OCI-LY3 (cell line): Measurements from ENCODE around the gene SDHC.

Source experiments
- H2AFZ ChIP-seq: fragments of 200-600, 300-600 bp; shearing (Covaris generic); 2 replicates; pipeline ENCODE4 v1.6.0; 2014; ENCODE audit warnings: antibody characterized with exemption, low read depth, low read length
- H3K27ac ChIP-seq: fragments of 200-600, 300-600 bp; sonication (generic); 2 replicates; pipeline ENCODE4 v1.5.1; 2014; ENCODE audit warnings: mild to moderate bottlenecking, low read length, moderate library complexity, mixed read lengths
- H3K27me3 ChIP-seq: fragments of 200-600, 300-600 bp; sonication (generic); 2 replicates; pipeline ENCODE4 v1.6.1; 2014; ENCODE audit warnings: low read depth, low read length, mixed read lengths
- H3K36me3 ChIP-seq: fragments of 200-600, 300-600 bp; sonication (generic); replicated peaks from 2 replicates; pipeline ENCODE3; 2014; ENCODE audit warnings: low read depth, low read length, mixed read lengths
- H3K4me1 ChIP-seq: fragments of 300-600, 200-600 bp; sonication (generic); 2 replicates; pipeline ENCODE4 v1.6.1; 2014; ENCODE audit warnings: low read length, mixed read lengths
- H3K4me2 ChIP-seq: fragments of 200-600, 300-600 bp; sonication (generic); 2 replicates; pipeline ENCODE4 v1.6.1; 2014; ENCODE audit warnings: low read length, mixed read lengths
- H3K4me3 ChIP-seq: fragments of 300-600, 200-600 bp; sonication (generic); 2 replicates; pipeline ENCODE4 v1.5.1; 2014; ENCODE audit warnings: antibody characterized with exemption, mild to moderate bottlenecking, low read length, moderate library complexity
- H3K79me2 ChIP-seq: fragments of 300-600, 200-600 bp; shearing (Covaris generic); 2 replicates; pipeline ENCODE4 v1.6.1; 2014; ENCODE audit warnings: mild to moderate bottlenecking, low read length, mixed read lengths
- H3K9ac ChIP-seq: fragments of 300-600, 200-600 bp; shearing (Covaris generic); 2 replicates; pipeline ENCODE4 v1.6.0; 2014; ENCODE audit warnings: mild to moderate bottlenecking, low read length, moderate library complexity
- H3K9me3 ChIP-seq: fragments of 200-600, 300-600 bp; shearing (Covaris generic); 2 replicates; pipeline ENCODE4 v1.6.1; 2014; ENCODE audit warnings: low read length, mixed read lengths; ENCODE audit not compliant: insufficient read depth
- H4K20me1 ChIP-seq: fragments of 200-600, 300-600 bp; sonication (generic); 2 replicates; pipeline ENCODE4 v1.6.1; 2016; ENCODE audit warnings: low read length, mixed read lengths; ENCODE audit not compliant: insufficient read depth
- CTCF ChIP-seq: fragments of 200-600, 300-600 bp; sonication (generic); IDR thresholded peaks from 2 replicates; pipeline ENCODE4 v1.5.1; 2014; ENCODE audit warnings: antibody characterized with exemption, low read length, low read depth
- EZH2phosphoT487 ChIP-seq: fragments of 200-600 bp; shearing (Covaris generic); IDR thresholded peaks from 2 replicates; pipeline ENCODE4 v1.6.1; 2018; ENCODE audit warnings: antibody characterized with exemption, mixed run types, low read depth

Gene SDHC

GRCh38 chr1:161342177-161342576 is 28.0 kb downstream of the SDHC start:
- H3K4me1 ChIP-seq, result no peaks in the 10 kb centered on the region

GRCh38 chr1:161342821-161343220 is 28.6 kb downstream of the SDHC start:
- H3K79me2 ChIP-seq, result no peaks in the 10 kb centered on the region
- H3K36me3 ChIP-seq, result peaks cover 22% of the 10 kb centered on the region
- no peak overlapping the region for H3K4me3 ChIP-seq
- no peaks in the 10 kb centered on the region for H3K4me1 ChIP-seq
- H3K9ac ChIP-seq, result no peak overlapping the region
- no peak for TF ChIP-seq CTCF
- TF ChIP-seq EZH2phosphoT487, result no peak
- H4K20me1 ChIP-seq, result no peaks in the 10 kb centered on the region
- no peaks in the 10 kb centered on the region for H3K9me3 ChIP-seq
- no peaks in the 10 kb centered on the region for H3K27me3 ChIP-seq
- H2AFZ ChIP-seq, result no peak overlapping the region
- H3K4me2 ChIP-seq, result no peak overlapping the region
- no peak overlapping the region for H3K27ac ChIP-seq

More at GRCh38 chr1:161342177-161342576, 28.0 kb downstream of the SDHC start:
- Histone ChIP-seq H3K36me3 (peaks cover 22% of the 10 kb centered on the region), H3K27ac (no peak overlapping the region), H3K27me3 (no peaks in the 10 kb centered on the region), H3K9me3 (no peaks in the 10 kb centered on the region), H3K79me2 (no peaks in the 10 kb centered on the region), H3K9ac (no peak overlapping the region), H4K20me1 (no peaks in the 10 kb centered on the region), H3K4me3 (no peak overlapping the region), H2AFZ (no peak overlapping the region), H3K4me2 (no peak overlapping the region)
- TF ChIP-seq CTCF, result no peak
- no peak for TF ChIP-seq EZH2phosphoT487

GRCh38 chr1:161350671-161351070 is 36.5 kb downstream of the SDHC start:
- Histone ChIP-seq H3K4me1 (no peaks in the 10 kb centered on the region), H3K9ac (no peak overlapping the region), H4K20me1 (no peaks in the 10 kb centered on the region), H2AFZ (no peak overlapping the region), H3K27ac (no peak overlapping the region), H3K4me2 (no peak overlapping the region), H3K36me3 (peaks cover 7% of the 10 kb centered on the region), H3K4me3 (no peak overlapping the region), H3K79me2 (no peaks in the 10 kb centered on the region), H3K27me3 (no peaks in the 10 kb centered on the region), H3K9me3 (no peaks in the 10 kb centered on the region)
- TF ChIP-seq CTCF (no peak), EZH2phosphoT487 (no peak)

- Histone ChIP-seq H3K27ac (no peak overlapping the region), H3K79me2 (no peaks in the 10 kb centered on the region), H3K9ac (no peak overlapping the region), H3K9me3 (no peaks in the 10 kb centered on the region), H3K4me2 (no peak overlapping the region), H4K20me1 (no peaks in the 10 kb centered on the region), H3K27me3 (no peaks in the 10 kb centered on the region), H3K4me1 (no peaks in the 10 kb centered on the region), H3K36me3 (peaks cover 7% of the 10 kb centered on the region), H3K4me3 (no peak overlapping the region), H2AFZ (no peak overlapping the region)
- no peak for TF ChIP-seq CTCF
- no peak for TF ChIP-seq EZH2phosphoT487
These were observed 37.3 kb downstream of the SDHC start for GRCh38 chr1:161351482-161351881.
